HL-60 (cell line): Measurements from ENCODE around the gene FSTL4.

Experiments used
- CTCF ChIP-seq: IDR thresholded peaks from one replicate; pipeline ENCODE4 v1.5.1; 2011; ENCODE audit warnings: low read length, control low read depth, inconsistent platforms; ENCODE audit not compliant: insufficient read depth
- REST ChIP-seq: IDR thresholded peaks from 2 replicates; pipeline ENCODE4 v1.6.1; 2012; ENCODE audit warnings: low read depth; ENCODE audit not compliant: insufficient replicate concordance

- TF ChIP-seq REST (no peak), CTCF (no peak)
Observed at GRCh38 chr5:133336969-133337410, 275.4 kb downstream of the FSTL4 start.
